Liver (tissue), 9 donors: ENCODE measurements around the gene KRT86. TPM values are rescaled to one million over a fixed set of nuclear protein-coding genes. Genes with fewer than 3 reads are reported as not detected.

ENCODE experiments used
- DNase-seq: peaks from one replicate; pipeline ENCODE4 v3.0.0-alpha.2; 2017; ENCODE audit warnings: low spot score
- H3K27ac ChIP-seq, 2 donors: one replicate each; pipeline ENCODE4 v1.7.0; 2013; ENCODE audit warnings: inconsistent platforms in 2 of 2, low read length in 2 of 2, control low read depth in 1 of 2, low read depth in 1 of 2, mild to moderate bottlenecking in 1 of 2
- H3K27me3 ChIP-seq, 4 donors: one replicate each; pipeline versions ENCODE4 v1.6.1 to v1.7.0; 2013; ENCODE audit warnings: low read length in 3 of 4, inconsistent platforms in 1 of 4, mild to moderate bottlenecking in 1 of 4, moderate library complexity in 1 of 4; ENCODE audit not compliant: control insufficient read depth in 4 of 4, insufficient read depth in 4 of 4
- H3K36me3 ChIP-seq, 4 donors: one replicate each; pipeline versions ENCODE4 v1.6.1 to v1.7.0; 2013; ENCODE audit warnings: low read length in 3 of 4, mild to moderate bottlenecking in 3 of 4, low read depth in 1 of 4, moderate library complexity in 1 of 4; ENCODE audit not compliant: control insufficient read depth in 4 of 4, insufficient read depth in 3 of 4
- H3K4me1 ChIP-seq, 4 donors: one replicate each; pipeline versions ENCODE4 v1.6.1 to v1.7.0; 2013; ENCODE audit warnings: low read length in 3 of 4, mild to moderate bottlenecking in 3 of 4, moderate library complexity in 1 of 4; ENCODE audit not compliant: control insufficient read depth in 4 of 4, insufficient read depth in 4 of 4
- H3K4me3 ChIP-seq, 3 donors: one replicate each; pipeline versions ENCODE4 v1.6.1 to v1.7.0; 2013; ENCODE audit warnings: low read length in 3 of 3, control low read depth in 1 of 3, low read depth in 1 of 3, mild to moderate bottlenecking in 1 of 3
- H3K9ac ChIP-seq, 2 donors: one replicate each; pipeline ENCODE4 v1.7.0; 2013; ENCODE audit warnings: low read length in 2 of 2, mild to moderate bottlenecking in 2 of 2, moderate library complexity in 2 of 2, control low read depth in 1 of 2, low read depth in 1 of 2
- H3K9me3 ChIP-seq, 4 donors: one replicate each; pipeline versions ENCODE4 v1.6.1 to v1.7.0; 2013; ENCODE audit warnings: low read length in 3 of 4; ENCODE audit not compliant: control insufficient read depth in 4 of 4
- ATF3 ChIP-seq: IDR thresholded peaks from 2 replicates; pipeline ENCODE4 v1.6.1; 2016; ENCODE audit warnings: antibody characterized with exemption
- FOXA2 ChIP-seq: IDR thresholded peaks from 2 replicates; pipeline ENCODE4 v1.6.1; 2016; ENCODE audit warnings: antibody characterized with exemption
- GABPA ChIP-seq, 2 donors: IDR thresholded peaks in 1 of 2; conservative IDR thresholded peaks in 1 of 2; 2 replicates each; pipeline ENCODE4 v1.6.1; 2016; ENCODE audit warnings: antibody characterized with exemption in 2 of 2, mild to moderate bottlenecking in 1 of 2, moderate library complexity in 1 of 2
- HNF4G ChIP-seq: IDR thresholded peaks from 2 replicates; pipeline ENCODE4 v1.6.1; 2016; ENCODE audit warnings: antibody characterized with exemption
- JUND ChIP-seq, 2 donors: IDR thresholded peaks; 2 replicates each; pipeline ENCODE4 v1.6.1; 2016; ENCODE audit warnings: antibody characterized with exemption in 2 of 2
- REST ChIP-seq: IDR thresholded peaks from 2 replicates; pipeline ENCODE4 v1.6.1; 2016; ENCODE audit warnings: antibody characterized with exemption, mild to moderate bottlenecking
- RXRA ChIP-seq, 2 donors: IDR thresholded peaks; 2 replicates each; pipeline ENCODE4 v1.6.1; 2017 to 2018; ENCODE audit warnings: antibody characterized with exemption in 2 of 2, mild to moderate bottlenecking in 1 of 2
- SP1 ChIP-seq: IDR thresholded peaks from 2 replicates; pipeline ENCODE4 v1.6.1; 2018; ENCODE audit warnings: antibody characterized with exemption, mild to moderate bottlenecking
- TAF1 ChIP-seq: conservative IDR thresholded peaks from 2 replicates; pipeline ENCODE4 v1.6.1; 2016; ENCODE audit warnings: antibody characterized with exemption, mild to moderate bottlenecking
- YY1 ChIP-seq: IDR thresholded peaks from 2 replicates; pipeline ENCODE4 v1.6.1; 2016; ENCODE audit warnings: antibody characterized with exemption, mild to moderate bottlenecking
- WGBS: extraction: QIAGEN DNeasy Blood & Tissue Kit; methylation state at CpG from one replicate; pipeline ENCODE4 v1.1.7; 2013; 5-methylcytosine and 5-hydroxymethylcytosine counted together
- polyA plus RNA-seq, 2 donors: library from polyadenylated mRNA; stranded (reverse) in 1 of 2; unstranded in 1 of 2; fragments of 200-250 nt in 1 of 2; fragments of >200 nt in 1 of 2; fragmentation: Nextera tagmentation in 1 of 2; extraction: Ambion mirVana in 1 of 2; gene quantifications; one replicate each; pipeline versions ENCODE4 v1.2.1 to v1.2.3, GENCODE V29; 2013 to 2015
- total RNA-seq, 2 donors: library from RNA; depleted of rRNA; stranded (reverse); fragments of >200 nt; gene quantifications; one replicate each; pipeline ENCODE4 v1.2.3, GENCODE V29; 2014
- TF ChIP-seq, protein P1 (sequence below): IDR thresholded peaks from 2 replicates; pipeline ENCODE4 v1.6.1; 2016; ENCODE audit warnings: antibody characterized with exemption
- TF ChIP-seq, protein P2 (sequence below): IDR thresholded peaks from 2 replicates; pipeline ENCODE4 v1.6.1; 2016; ENCODE audit warnings: antibody characterized with exemption
- donor health status: healthy.
- donor health status: healthy.
- donor health status: healthy.
- donor health status: healthy.
- donor health status: healthy.

Gene KRT86
- total and polyA plus RNA-seq, 4 donors: 0.08 TPM; not detected in 3

DNA sequence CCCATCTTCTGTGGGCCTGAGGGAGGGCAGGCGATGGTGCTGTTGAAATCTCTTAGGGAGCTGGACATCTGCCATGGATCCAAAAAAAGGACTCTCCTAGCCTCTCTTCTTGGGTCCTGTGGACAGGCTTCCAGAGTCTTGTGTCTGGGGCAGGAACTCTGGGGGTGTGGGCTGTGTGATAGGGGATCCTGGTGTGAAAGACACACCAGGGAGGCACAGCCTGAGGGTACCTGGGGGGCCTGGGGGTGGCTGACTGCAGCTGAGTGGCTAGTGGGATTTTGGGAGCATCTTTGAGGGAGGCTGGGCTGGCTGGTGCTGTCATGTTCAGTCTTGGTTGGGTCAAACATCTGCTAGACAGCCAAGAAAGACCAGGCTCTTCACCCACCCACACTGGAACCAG lies 48.6 kb downstream of the KRT86 start:
- TF ChIP-seq RXRA (IDR thresholded peaks at IDR 0.05): no peak
- no peak for TF ChIP-seq GABPA (IDR thresholded peaks at IDR 0.05 in 1 of 2, conservative IDR thresholded peaks at IDR 0.05 in 1 of 2)
- TF ChIP-seq JUND (IDR thresholded peaks at IDR 0.05): no peak
- no peak for TF ChIP-seq ATF3
- TF ChIP-seq, protein P1, sequence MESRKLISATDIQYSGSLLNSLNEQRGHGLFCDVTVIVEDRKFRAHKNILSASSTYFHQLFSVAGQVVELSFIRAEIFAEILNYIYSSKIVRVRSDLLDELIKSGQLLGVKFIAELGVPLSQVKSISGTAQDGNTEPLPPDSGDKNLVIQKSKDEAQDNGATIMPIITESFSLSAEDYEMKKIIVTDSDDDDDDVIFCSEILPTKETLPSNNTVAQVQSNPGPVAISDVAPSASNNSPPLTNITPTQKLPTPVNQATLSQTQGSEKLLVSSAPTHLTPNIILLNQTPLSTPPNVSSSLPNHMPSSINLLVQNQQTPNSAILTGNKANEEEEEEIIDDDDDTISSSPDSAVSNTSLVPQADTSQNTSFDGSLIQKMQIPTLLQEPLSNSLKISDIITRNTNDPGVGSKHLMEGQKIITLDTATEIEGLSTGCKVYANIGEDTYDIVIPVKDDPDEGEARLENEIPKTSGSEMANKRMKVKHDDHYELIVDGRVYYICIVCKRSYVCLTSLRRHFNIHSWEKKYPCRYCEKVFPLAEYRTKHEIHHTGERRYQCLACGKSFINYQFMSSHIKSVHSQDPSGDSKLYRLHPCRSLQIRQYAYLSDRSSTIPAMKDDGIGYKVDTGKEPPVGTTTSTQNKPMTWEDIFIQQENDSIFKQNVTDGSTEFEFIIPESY: no peak
- TF ChIP-seq SP1: no peak
- TF ChIP-seq, protein P2, sequence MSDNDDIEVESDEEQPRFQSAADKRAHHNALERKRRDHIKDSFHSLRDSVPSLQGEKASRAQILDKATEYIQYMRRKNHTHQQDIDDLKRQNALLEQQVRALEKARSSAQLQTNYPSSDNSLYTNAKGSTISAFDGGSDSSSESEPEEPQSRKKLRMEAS: no peak
- TF ChIP-seq YY1: no peak
- no peak for TF ChIP-seq FOXA2
- no peak for TF ChIP-seq TAF1
- TF ChIP-seq HNF4G: no peak
- TF ChIP-seq REST: no peak
- Histone ChIP-seq H3K9me3 (no peaks in the 10 kb centered on the region), H3K27ac (no peak overlapping the region), H3K4me3 (no peak overlapping the region), H3K9ac (no peak overlapping the region), H3K4me1 (peaks cover 0 to 4% (median 1%) of the 10 kb centered on the region in 4 donors), H3K36me3 (no peaks in the 10 kb centered on the region), H3K27me3 (peaks cover 0 to 3% (median 1%) of the 10 kb centered on the region in 4 donors)
- DNase-seq: no peak
- WGBS: 67% methylated on average over 1 of the region's 1 CpG

DNA sequence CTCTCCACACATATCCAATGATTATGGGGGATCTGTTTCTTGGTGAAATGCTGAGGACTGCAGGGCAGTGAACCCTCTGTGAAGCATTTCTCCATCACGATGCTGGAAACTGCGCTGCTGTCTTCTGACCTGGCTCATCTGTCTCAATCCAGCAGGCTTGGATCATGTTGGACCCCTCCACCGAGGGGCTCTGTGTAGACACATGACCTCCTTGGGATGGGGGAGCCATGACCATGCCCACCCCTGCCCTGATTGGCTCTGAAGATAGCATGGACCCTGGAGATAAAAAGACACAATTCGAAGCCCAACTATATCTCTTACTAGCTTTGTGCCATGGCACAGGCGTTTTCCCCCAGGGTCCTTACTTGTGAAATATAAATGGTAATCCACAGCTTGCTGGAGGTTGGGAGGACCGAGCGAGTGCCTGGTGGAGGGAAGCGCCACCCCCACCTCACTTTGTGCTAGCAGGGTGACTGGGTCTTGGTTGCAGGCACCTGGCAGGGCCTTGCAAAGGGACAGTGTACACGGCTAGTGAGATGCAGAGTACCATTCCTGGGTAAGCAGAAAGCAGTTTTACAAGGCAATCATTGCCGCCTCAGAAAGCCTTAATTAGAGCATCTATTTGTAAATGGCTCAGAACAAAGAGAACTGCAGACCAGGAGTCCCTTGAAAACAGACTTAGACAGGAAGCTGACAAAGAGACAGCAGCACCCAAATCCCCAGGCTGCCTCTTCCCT lies 49.1 kb downstream of the KRT86 start:
- H3K27ac ChIP-seq: no peak overlapping the region
- H3K4me1 ChIP-seq: peaks cover 0 to 6% (median 1%) of the 10 kb centered on the region in 4 donors
- 88% methylated on average over 10 of the region's 10 CpGs for WGBS

More for the DNA sequence above, 49.1 kb downstream of the KRT86 start:
- Histone ChIP-seq H3K9me3 (no peaks in the 10 kb centered on the region), H3K27me3 (peaks cover 0 to 3% (median 1%) of the 10 kb centered on the region in 4 donors), H3K4me3 (no peak overlapping the region), H3K36me3 (no peaks in the 10 kb centered on the region), H3K9ac (no peak overlapping the region)
- TF ChIP-seq HNF4G: no peak
- TF ChIP-seq JUND (IDR thresholded peaks at IDR 0.05): no peak
- TF ChIP-seq, protein P2: no peak
- no peak for DNase-seq
